CD14-positive monocyte (primary cell): ENCODE measurements around the gene ITPK1. TPM values are rescaled to one million over a fixed set of nuclear protein-coding genes. Genes with fewer than 3 reads are reported as not detected.

ENCODE experiments used
- DNase-seq, 3 donors: peaks; one replicate each; pipeline ENCODE4 v3.0.0-alpha.2; 2011 to 2022
- H2AFZ ChIP-seq: 2 replicates; pipeline ENCODE4 v1.6.0; 2012; ENCODE audit warnings: mild to moderate bottlenecking, low read depth, low read length, inconsistent platforms; ENCODE audit not compliant: insufficient read depth, poor library complexity, severe bottlenecking
- H3K27ac ChIP-seq, 2 donors: 1 replicate in 1 of 2; 2 replicates in 1 of 2; pipeline ENCODE4 v1.5.1; 2012 to 2013; ENCODE audit warnings: low read length in 2 of 2, control low read depth in 1 of 2, inconsistent platforms in 1 of 2, low read depth in 1 of 2, mild to moderate bottlenecking in 1 of 2
- H3K27me3 ChIP-seq, 2 donors: one replicate each; pipeline versions ENCODE4 v1.6.0 to v1.6.1; 2011 to 2013; ENCODE audit warnings: low read length in 2 of 2; ENCODE audit not compliant: control insufficient read depth in 2 of 2, insufficient read depth in 2 of 2
- H3K36me3 ChIP-seq, 2 donors: replicated peaks in 1 of 2; 1 replicate in 1 of 2; 2 replicates in 1 of 2; pipeline versions ENCODE4 v1.5.1 to v1.6.1; 2012 to 2013; ENCODE audit warnings: low read length in 2 of 2, control low read depth in 1 of 2, inconsistent platforms in 1 of 2, mild to moderate bottlenecking in 1 of 2; ENCODE audit not compliant: insufficient read depth in 2 of 2, control insufficient read depth in 1 of 2
- H3K4me1 ChIP-seq, 2 donors: 1 replicate in 1 of 2; 2 replicates in 1 of 2; pipeline versions ENCODE4 v1.5.1 to v1.6.1; 2012 to 2013; ENCODE audit warnings: low read length in 2 of 2, control low read depth in 1 of 2, inconsistent platforms in 1 of 2, mild to moderate bottlenecking in 1 of 2, moderate library complexity in 1 of 2; ENCODE audit not compliant: insufficient read depth in 2 of 2, control insufficient read depth in 1 of 2
- H3K4me2 ChIP-seq: replicated peaks from 2 replicates; pipeline ENCODE3; 2012; ENCODE audit warnings: low read length, moderate library complexity, mild to moderate bottlenecking; ENCODE audit not compliant: poor library complexity, severe bottlenecking; ENCODE audit errors: extremely low read depth
- H3K4me3 ChIP-seq, 3 experiments: fragments of 200-600 bp in 1 of 3; sonication (generic) in 1 of 3; replicated peaks in 1 of 3; 1 replicate in 2 of 3; 2 replicates in 1 of 3; pipeline ENCODE4 v1.5.1; 2011 to 2013; ENCODE audit warnings: low read length in 3 of 3, mild to moderate bottlenecking in 3 of 3, control low read depth in 2 of 3, low read depth in 2 of 3, inconsistent platforms in 1 of 3, moderate library complexity in 1 of 3
- H3K79me2 ChIP-seq: 2 replicates; pipeline ENCODE4 v1.6.0; 2012; ENCODE audit warnings: mild to moderate bottlenecking, control low read depth, inconsistent platforms, low read length, moderate library complexity; ENCODE audit not compliant: insufficient read depth
- H3K9ac ChIP-seq: 2 replicates; pipeline ENCODE4 v1.6.0; 2017; ENCODE audit warnings: low read length, mild to moderate bottlenecking; ENCODE audit not compliant: insufficient read depth, poor library complexity, severe bottlenecking
- H3K9me3 ChIP-seq, 2 donors: replicated peaks in 1 of 2; 1 replicate in 1 of 2; 2 replicates in 1 of 2; pipeline versions ENCODE4 v1.5.1 to v1.6.1; 2012 to 2013; ENCODE audit warnings: low read length in 2 of 2, control low read depth in 1 of 2; ENCODE audit not compliant: control insufficient read depth in 1 of 2, insufficient read depth in 1 of 2
- H4K20me1 ChIP-seq: 2 replicates; pipeline ENCODE4 v1.6.0; 2012; ENCODE audit warnings: mild to moderate bottlenecking, low read length, control low read depth, moderate library complexity; ENCODE audit not compliant: insufficient read depth
- H3K27ac Mint-ChIP-seq, 7 donors: one replicate each; pipeline ENCODE4 v1.8.0; 2020; ENCODE audit warnings: mild to moderate bottlenecking in 7 of 7, mixed read lengths in 7 of 7, moderate library complexity in 6 of 7, inconsistent platforms in 2 of 7
- H3K27me3 Mint-ChIP-seq, 3 donors: one replicate each; pipeline ENCODE4 v1.8.0; 2021 to 2022; ENCODE audit warnings: low read depth in 3 of 3, mild to moderate bottlenecking in 3 of 3, mixed read lengths in 3 of 3, moderate library complexity in 3 of 3, inconsistent platforms in 1 of 3
- H3K36me3 Mint-ChIP-seq, 2 donors: one replicate each; pipeline ENCODE4 v1.8.0; 2020; ENCODE audit warnings: mixed read lengths in 2 of 2, inconsistent platforms in 1 of 2, mild to moderate bottlenecking in 1 of 2
- H3K4me1 Mint-ChIP-seq: one replicate; pipeline ENCODE4 v1.8.0; 2020; ENCODE audit warnings: mild to moderate bottlenecking, mixed read lengths
- H3K4me3 Mint-ChIP-seq, 2 donors: one replicate each; pipeline ENCODE4 v1.8.0; 2020; ENCODE audit warnings: mild to moderate bottlenecking in 2 of 2, mixed read lengths in 2 of 2, moderate library complexity in 1 of 2
- H3K9me3 Mint-ChIP-seq, 7 donors: one replicate each; pipeline ENCODE4 v1.8.0; 2020 to 2022; ENCODE audit warnings: mixed read lengths in 7 of 7, mild to moderate bottlenecking in 6 of 7, moderate library complexity in 6 of 7, inconsistent platforms in 2 of 7
- CTCF ChIP-seq: fragments of 200-600 bp; IDR thresholded peaks from one replicate; pipeline ENCODE4 v1.8.0; 2022; ENCODE audit warnings: antibody characterized with exemption, mild to moderate bottlenecking
- WGBS: methylation state at CpG from one replicate; pipeline ENCODE4 v1.1.5; 2013; ENCODE audit warnings: missing lambda C conversion rate; ENCODE audit not compliant: insufficient coverage; 5-methylcytosine and 5-hydroxymethylcytosine counted together
- intact Hi-C, 2 donors: fragments of 100-400 bp; cut with micrococcal nuclease; formaldehyde crosslinking; loops; one replicate each; pipeline versions ENCODE4 v1.15.0 to v1.15.1; 2023
- polyA plus RNA-seq, 3 donors: library from polyadenylated mRNA; depleted of rRNA in 1 of 3; unstranded in 2 of 3; stranded (reverse) in 1 of 3; fragments of 300-500 nt in 2 of 3; fragments of >200 nt in 1 of 3; fragmentation: Illumina TruSeq in 2 of 3; gene quantifications; 1 replicate in 2 of 3; 2 replicates in 1 of 3; pipeline ENCODE4 v1.2.3, GENCODE V29; 2012 to 2021

Gene ITPK1
- polyA plus RNA-seq, 3 donors = 57.1 to 144 (median 63.0) TPM

GRCh38 chr14:92960706-92961566 is 154.8 kb downstream of the ITPK1 start:
- Mint-ChIP-seq H3K4me1 (peaks cover 8% of the 10 kb centered on the region), H3K27me3 (peaks cover 0 to 1% (median 1%) of the 10 kb centered on the region in 3 donors), H3K36me3 (peaks cover 73 to 81% of the 10 kb centered on the region in 2 donors), H3K4me3 (no peak overlapping the region), H3K9me3 (peaks cover 0 to 2% (median 0%) of the 10 kb centered on the region in 7 donors), H3K27ac (peak overlapping the region in 2 of 7 donors; percentile 25 to 56)
- Histone ChIP-seq H3K9ac (no peak overlapping the region), H2AFZ (no peak overlapping the region), H3K4me3 (no peak overlapping the region), H3K4me1 (peaks cover 0 to 2% of the 10 kb centered on the region in 2 donors), H3K27ac (no peak overlapping the region), H3K4me2 (no peak overlapping the region), H3K79me2 (peaks cover 37% of the 10 kb centered on the region), H3K9me3 (no peaks in the 10 kb centered on the region), H4K20me1 (peaks cover 90% of the 10 kb centered on the region), H3K36me3 (peaks cover 69 to 82% of the 10 kb centered on the region in 2 donors), H3K27me3 (no peaks in the 10 kb centered on the region)
- no peak for DNase-seq
- WGBS = 96% methylated on average over 14 of the region's 18 CpGs
- intact Hi-C loops = no loop called here
- no peak for TF ChIP-seq CTCF

GRCh38 chr14:92959761-92960680 is 155.7 kb downstream of the ITPK1 start:
- H3K4me2 ChIP-seq = no peak overlapping the region
- H3K27me3 ChIP-seq = no peaks in the 10 kb centered on the region
- H3K4me3 ChIP-seq = no peak overlapping the region
- TF ChIP-seq CTCF = no peak
- intact Hi-C loops = loop anchor here in 1 of 2 donors (10.0 kb wide), 1 partner anchor 215 kb away; no protein-coding TSS in a partner anchor
- H3K9ac ChIP-seq = no peak overlapping the region
- no peak overlapping the region for H3K27ac ChIP-seq
- Mint-ChIP-seq H3K9me3 (no peaks in the 10 kb centered on the region), H3K4me3 (no peak overlapping the region), H3K36me3 (peaks cover 78 to 90% of the 10 kb centered on the region in 2 donors), H3K27ac (peak overlapping the region in 1 of 7 donors; percentile 44), H3K27me3 (peaks cover 0 to 1% (median 1%) of the 10 kb centered on the region in 3 donors), H3K4me1 (peaks cover 2% of the 10 kb centered on the region)
- WGBS = 94% methylated on average over 23 of the region's 30 CpGs
- peaks cover 90% of the 10 kb centered on the region for H4K20me1 ChIP-seq
- no peak for DNase-seq
- H3K9me3 ChIP-seq = no peaks in the 10 kb centered on the region
- H3K4me1 ChIP-seq = peaks cover 0 to 1% of the 10 kb centered on the region in 2 donors
- no peak overlapping the region for H2AFZ ChIP-seq
- H3K36me3 ChIP-seq = peaks cover 78 to 91% of the 10 kb centered on the region in 2 donors
- H3K79me2 ChIP-seq = peaks cover 28% of the 10 kb centered on the region
